B cell (primary cell): ENCODE measurements around the gene KLC4. TPM values are rescaled to one million over a fixed set of nuclear protein-coding genes. Genes with fewer than 3 reads are reported as not detected.

Source experiments
- ATAC-seq: fragments of 200-7000 bp; cut with Tn5 transposase; one replicate; pipeline ENCODE4 v1.10.0; 2021; ENCODE audit warnings: low read depth, mild to moderate bottlenecking, moderate number of reproducible peaks, moderate library complexity
- CTCF ChIA-PET: fragments of 350-600 bp; sonication (Branson Sonifier 250); formaldehyde crosslinking; loops from one replicate; lab custom pipeline; 2021; ENCODE audit warnings: antibody characterized with exemption, inconsistent platforms; lab: Charles Lee
- POLR2A ChIA-PET: fragments of 350-600 bp; sonication (Branson Sonifier 250); formaldehyde crosslinking; loops from one replicate; lab custom pipeline; 2021; ENCODE audit warnings: antibody characterized with exemption; lab: Charles Lee
- DNase-seq: peaks from one replicate; pipeline ENCODE4 v3.0.0; 2013
- H2AFZ ChIP-seq: 2 replicates; pipeline ENCODE4 v1.6.1; 2012; ENCODE audit warnings: mild to moderate bottlenecking, low read depth, low read length; ENCODE audit not compliant: insufficient read depth, poor library complexity, severe bottlenecking
- H3K27ac ChIP-seq, 2 donors: 1 replicate in 1 of 2; 2 replicates in 1 of 2; pipeline ENCODE4 v1.5.1; 2012 to 2013; ENCODE audit warnings: low read length in 2 of 2, mild to moderate bottlenecking in 2 of 2, moderate library complexity in 1 of 2
- H3K27me3 ChIP-seq, 4 experiments: fragments of 200-600 bp in 1 of 4; sonication (generic) in 1 of 4; replicated peaks in 1 of 4; 1 replicate in 2 of 4; 2 replicates in 2 of 4; pipeline versions ENCODE4 v1.6.1 to v1.7.0; 2013 to 2016; ENCODE audit warnings: low read length in 3 of 4, mild to moderate bottlenecking in 2 of 4, mixed read lengths in 1 of 4, moderate library complexity in 1 of 4; ENCODE audit not compliant: insufficient read depth in 4 of 4, control insufficient read depth in 3 of 4; ENCODE audit errors: control extremely low read depth in 1 of 4
- H3K36me3 ChIP-seq, 2 experiments: replicated peaks in 1 of 2; 1 replicate in 1 of 2; 2 replicates in 1 of 2; pipeline versions ENCODE4 v1.6.1 to v1.7.1; 2013; ENCODE audit warnings: low read length in 1 of 2; ENCODE audit not compliant: insufficient read depth in 2 of 2, control insufficient read depth in 1 of 2; ENCODE audit errors: control extremely low read depth in 1 of 2, extremely low read depth in 1 of 2
- H3K4me1 ChIP-seq, 2 donors: fragments of 200-600 bp in 1 of 2; sonication (generic) in 1 of 2; 1 replicate in 1 of 2; 2 replicates in 1 of 2; pipeline versions ENCODE4 v1.5.1 to v1.6.1; 2013 to 2017; ENCODE audit warnings: low read length in 2 of 2; ENCODE audit not compliant: control insufficient read depth in 2 of 2, insufficient read depth in 2 of 2
- H3K4me2 ChIP-seq: replicated peaks from 2 replicates; pipeline ENCODE3; 2012; ENCODE audit warnings: mild to moderate bottlenecking, low read depth, low read length; ENCODE audit not compliant: poor library complexity, severe bottlenecking
- H3K4me3 ChIP-seq, 5 experiments: fragments of 200-600 bp in 1 of 5; sonication (generic) in 1 of 5; 1 replicate in 3 of 5; 2 replicates in 2 of 5; pipeline versions ENCODE4 v1.5.1 to v1.7.0; 2011 to 2016; ENCODE audit warnings: low read length in 4 of 5, mild to moderate bottlenecking in 4 of 5, low read depth in 2 of 5, control low read depth in 1 of 5, moderate library complexity in 1 of 5; ENCODE audit not compliant: insufficient read depth in 1 of 5; ENCODE audit errors: control extremely low read depth in 1 of 5, extremely low read depth in 1 of 5
- H3K79me2 ChIP-seq: fragments of 200-600 bp; sonication (generic); one replicate; pipeline ENCODE4 v1.6.0; 2016; ENCODE audit warnings: low read length; ENCODE audit not compliant: control insufficient read depth, insufficient read depth
- H3K9ac ChIP-seq: fragments of 200-600 bp; sonication (generic); 2 replicates; pipeline ENCODE4 v1.6.1; 2017; ENCODE audit warnings: mild to moderate bottlenecking, low read length, moderate library complexity
- H3K9me3 ChIP-seq, 3 donors: one replicate each; pipeline versions ENCODE4 v1.6.1 to v1.7.1; 2013; ENCODE audit warnings: low read length in 2 of 3; ENCODE audit not compliant: control insufficient read depth in 2 of 3, insufficient read depth in 1 of 3; ENCODE audit errors: control extremely low read depth in 1 of 3
- H4K20me1 ChIP-seq: 2 replicates; pipeline ENCODE4 v1.6.0; 2012; ENCODE audit warnings: mild to moderate bottlenecking, low read length; ENCODE audit not compliant: insufficient read depth, control insufficient read depth, poor library complexity, severe bottlenecking
- H3K27ac Mint-ChIP-seq: one replicate; pipeline ENCODE4 v1.8.0; 2021; ENCODE audit warnings: mixed read lengths
- H3K27me3 Mint-ChIP-seq: one replicate; pipeline ENCODE4 v1.8.0; 2021; ENCODE audit warnings: mixed read lengths
- H3K4me1 Mint-ChIP-seq: one replicate; pipeline ENCODE4 v1.8.0; 2021; ENCODE audit warnings: mixed read lengths
- H3K4me3 Mint-ChIP-seq: one replicate; pipeline ENCODE4 v1.8.0; 2021; ENCODE audit warnings: mixed read lengths
- H3K9me3 Mint-ChIP-seq: one replicate; pipeline ENCODE4 v1.8.0; 2022; ENCODE audit warnings: mixed read lengths; ENCODE audit not compliant: insufficient read depth
- CTCF ChIP-seq: fragments of 200-600 bp; IDR thresholded peaks from one replicate; pipeline ENCODE4 v1.8.0; 2022; ENCODE audit warnings: antibody characterized with exemption, mild to moderate bottlenecking
- EZH2 ChIP-seq: IDR thresholded peaks from 2 replicates; pipeline ENCODE4 v1.6.1; 2012; ENCODE audit warnings: borderline replicate concordance, low read depth, mild to moderate bottlenecking, moderate library complexity, low read length; ENCODE audit not compliant: insufficient read depth, poor library complexity, severe bottlenecking
- WGBS: methylation state at CpG from one replicate; pipeline ENCODE4 v1.1.5; 2013; ENCODE audit warnings: missing lambda C conversion rate; ENCODE audit not compliant: insufficient coverage; 5-methylcytosine and 5-hydroxymethylcytosine counted together
- intact Hi-C: fragments of 100-400 bp; cut with micrococcal nuclease; formaldehyde crosslinking; loops from one replicate; pipeline ENCODE4 v1.10.0; 2022
- polyA plus RNA-seq: library from polyadenylated mRNA; depleted of rRNA; stranded (reverse); fragments of >200 nt; gene quantifications from 2 replicates; pipeline ENCODE4 v1.2.3, GENCODE V29; 2012
- total RNA-seq, 2 donors: library from RNA; stranded (reverse); fragments of 120-200 nt in 1 of 2; gene quantifications; 1 replicate in 1 of 2; 2 replicates in 1 of 2; pipeline versions ENCODE4 v1.2.3 to v1.2.4, GENCODE V29; 2013 to 2022

KLC4 gene
- total and polyA plus RNA-seq, 2 donors (not counting 1 experiment from before 2014, with no cell fraction given): 30.6 to 52.7 TPM

- ChIA-PET CTCF (interaction anchor here (1.2 kb wide), 1 partner anchor 135 kb away, joined by 3 read pairs; no protein-coding TSS in a partner anchor), POLR2A (no interaction called here)
- H3K4me3 Mint-ChIP-seq: no peak overlapping the region
- no peaks in the 10 kb centered on the region for H3K9me3 ChIP-seq
- H3K4me1 Mint-ChIP-seq: no peaks in the 10 kb centered on the region
- H2AFZ ChIP-seq: no peak overlapping the region
- WGBS: 96% methylated on average over 3 of the region's 9 CpGs
- H3K27ac Mint-ChIP-seq: no peak overlapping the region
- no peak overlapping the region for H3K4me3 ChIP-seq
- no peaks in the 10 kb centered on the region for H3K4me1 ChIP-seq
- no peaks in the 10 kb centered on the region for H3K27me3 Mint-ChIP-seq
- no peak for ATAC-seq
- DNase-seq: no peak
- no peaks in the 10 kb centered on the region for H4K20me1 ChIP-seq
- no peak for TF ChIP-seq EZH2
- no peaks in the 10 kb centered on the region for H3K27me3 ChIP-seq
- H3K36me3 ChIP-seq: peaks cover 0 to 38% of the 10 kb centered on the region in 2 experiments
- H3K9ac ChIP-seq: no peak overlapping the region
- intact Hi-C loops: no loop called here
- no peaks in the 10 kb centered on the region for H3K9me3 Mint-ChIP-seq
- no peaks in the 10 kb centered on the region for H3K79me2 ChIP-seq
- H3K4me2 ChIP-seq: no peak overlapping the region
- no peak overlapping the region for H3K27ac ChIP-seq
Measured at GRCh38 chr6:43036712-43037111, 22.7 kb upstream of the KLC4 start.

- Histone ChIP-seq H3K27me3 (no peaks in the 10 kb centered on the region), H2AFZ (no peak overlapping the region), H3K36me3 (peaks cover 0 to 38% of the 10 kb centered on the region in 2 experiments), H3K9me3 (no peaks in the 10 kb centered on the region), H3K4me2 (no peak overlapping the region), H3K4me1 (no peaks in the 10 kb centered on the region), H3K4me3 (no peak overlapping the region), H3K9ac (no peak overlapping the region), H3K27ac (no peak overlapping the region), H3K79me2 (no peaks in the 10 kb centered on the region), H4K20me1 (no peaks in the 10 kb centered on the region)
- ChIA-PET CTCF (interaction anchor here (1.2 kb wide), 1 partner anchor 135 kb away, joined by 3 read pairs; no protein-coding TSS in a partner anchor), POLR2A (no interaction called here)
- Mint-ChIP-seq H3K27me3 (no peaks in the 10 kb centered on the region), H3K4me1 (no peaks in the 10 kb centered on the region), H3K4me3 (no peak overlapping the region), H3K9me3 (no peaks in the 10 kb centered on the region), H3K27ac (no peak overlapping the region)
- no peak for TF ChIP-seq CTCF
- TF ChIP-seq EZH2: no peak
- 89% methylated on average over 5 of the region's 5 CpGs for WGBS
- DNase-seq (no peak), ATAC-seq (no peak)
- intact Hi-C loops: no loop called here
Measured at GRCh38 chr6:43037197-43037596, 22.2 kb upstream of the KLC4 start.
